Activated CD8-positive, alpha-beta memory T cell treated with anti-CD3 and anti-CD28 coated beads for 1 hour (primary cell): ENCODE measurements around the gene KDM8.

Experiments
- DNase-seq, 2 donors: peaks; one replicate each; pipeline ENCODE4 v3.0.0-alpha.2; 2020; ENCODE audit warnings: low read depth in 1 of 2; ENCODE audit errors: extremely low read depth in 1 of 2

Gene KDM8

GRCh38 chr16:27264151-27264550, 60.8 kb downstream of the KDM8 start:
- no peak for DNase-seq

GRCh38 chr16:27265982-27266381, 62.7 kb downstream of the KDM8 start:
- no peak for DNase-seq

GRCh38 chr16:27267037-27267677, 63.8 kb downstream of the KDM8 start:
- no peak for DNase-seq

DNA sequence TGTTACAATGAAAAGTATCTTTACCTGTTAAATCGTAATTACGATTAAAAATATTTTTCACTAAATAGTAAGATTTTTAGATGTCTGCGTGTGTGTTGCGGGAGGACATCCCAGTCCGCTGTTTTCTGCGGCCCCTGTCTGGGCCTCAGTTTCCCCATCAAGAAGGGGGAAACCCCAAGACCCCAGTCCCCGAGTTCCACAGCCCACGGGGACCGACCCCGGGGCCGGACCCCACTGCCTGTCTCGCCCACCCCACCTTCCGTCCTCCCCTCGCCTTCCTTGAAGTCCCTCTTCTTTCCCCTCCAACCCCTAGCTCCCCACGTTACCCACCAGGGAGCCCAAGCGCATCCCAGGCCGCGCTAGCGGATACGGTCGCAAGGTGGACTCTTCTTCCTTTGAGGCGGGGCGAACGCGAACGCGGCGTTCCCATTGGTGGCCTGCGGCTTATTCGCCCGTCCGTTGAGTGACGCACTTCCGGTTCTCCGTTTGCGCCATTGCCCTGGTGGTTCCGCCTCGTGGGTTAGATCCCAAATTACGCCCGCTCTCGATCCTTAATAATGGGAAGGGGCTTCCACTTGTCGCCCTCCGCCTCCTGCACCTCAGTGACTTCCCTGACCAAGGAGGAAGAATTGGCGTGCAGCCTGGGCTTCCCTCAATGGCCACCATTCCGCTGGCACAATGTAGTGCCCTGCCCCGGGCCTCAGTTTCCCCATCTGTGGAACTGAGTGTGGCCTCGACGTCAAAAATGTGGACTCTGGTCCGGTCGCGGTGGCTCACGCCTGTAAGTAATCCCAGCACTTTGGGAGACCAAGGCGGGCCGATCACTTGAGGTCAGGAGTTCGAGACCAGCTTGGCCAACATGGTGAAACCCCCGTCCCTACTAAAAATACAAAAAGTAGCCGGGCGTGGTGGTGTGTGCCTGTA, 65.3 kb downstream of the KDM8 start, which contains the start of gene NSMCE1:
Gene NSMCE1 (minus strand): TSS at position 397 of the 924 bp plus-strand sequence. CDS start 11,202 bp downstream, outside the sequence.
- peak; percentile 94 to 95 for DNase-seq

GRCh38 chr16:27269300-27270150, 66.2 kb downstream of the KDM8 start:
- DNase-seq, result no peak

DNA sequence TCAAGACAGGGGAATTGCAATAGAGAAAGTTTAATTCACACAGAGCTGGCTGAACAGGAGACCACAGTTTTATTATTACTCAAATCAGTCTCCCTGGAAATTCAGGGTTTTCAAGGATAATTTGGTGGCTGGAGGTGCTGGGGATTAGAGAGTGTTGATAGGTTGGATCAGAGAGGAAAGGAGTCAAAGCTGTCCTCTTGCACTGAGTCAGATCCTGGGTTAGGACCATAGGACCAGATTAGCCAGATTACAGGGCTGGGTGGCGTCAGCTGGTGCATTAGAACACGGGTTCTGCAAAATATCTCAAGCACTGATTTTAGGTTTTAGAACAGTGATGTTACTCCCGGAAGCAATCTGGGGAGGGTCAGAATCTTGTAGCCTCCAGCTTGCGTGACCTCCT, 67.0 kb downstream of the KDM8 start:
- no peak for DNase-seq
